ENCODE measurements around the gene CAPN5. TPM values are rescaled to one million over a fixed set of nuclear protein-coding genes. Genes with fewer than 3 reads are reported as not detected.

CAPN5 gene
- total RNA-seq, 2 experiments from 2014 or later: 5.1 to 6.9 TPM

DNA sequence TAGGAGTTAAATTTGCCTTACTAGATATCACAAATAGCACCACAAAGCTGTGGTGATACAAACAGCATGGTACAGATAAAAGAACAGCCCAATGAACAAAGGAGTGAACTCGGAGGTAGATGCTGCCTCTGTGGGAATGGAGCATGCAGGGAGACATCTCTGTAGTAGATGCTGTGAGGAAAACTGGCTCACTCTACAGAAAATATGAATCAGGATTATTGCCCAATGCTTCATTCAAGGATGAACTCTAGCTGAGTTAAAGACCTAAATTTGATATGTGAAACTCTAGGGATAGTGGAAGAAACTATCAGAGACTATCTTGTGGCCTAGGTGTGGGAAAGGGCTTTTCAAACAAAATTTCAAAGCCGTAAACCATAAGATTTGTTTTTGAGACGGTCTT, 15.3 kb upstream of the CAPN5 start:
- ATAC-seq (ENCODE audit: poor library complexity): no peak
- CTCF ChIA-PET: interaction anchor here (1.2 to 1.6 kb wide), 2 partner anchors 16 to 40 kb away, joined by 4 read pairs; partner anchors contain the start of gene CAPN5
- H3K36me3 Mint-ChIP-seq (ENCODE audit: low read depth): no peaks in the 10 kb centered on the region

GRCh38 chr11:77052518-77052917, 14.3 kb upstream of the CAPN5 start:
- ChIA-PET CTCF (no interaction called here), POLR2A (no interaction called here)
- no peak overlapping the region for H3K4me3 Mint-ChIP-seq
- Histone ChIP-seq H3K9me3 (ENCODE audit: control insufficient read depth in 1 of 2, insufficient read depth in 1 of 2, low read length in 2 of 2) (peaks cover 8 to 19% of the 10 kb centered on the region in 2 experiments), H3K36me3 (ENCODE audit: insufficient read depth, low read length) (no peaks in the 10 kb centered on the region), H3K27me3 (ENCODE audit: control insufficient read depth in 1 of 2, insufficient read depth in 2 of 2, low read length in 2 of 2) (no peaks in the 10 kb centered on the region), H3K4me3 (ENCODE audit: low read length) (no peak overlapping the region), H3K27ac (ENCODE audit: low read depth in 1 of 2, low read length in 2 of 2) (no peak overlapping the region), H3K4me1 (ENCODE audit: insufficient read depth, low read length) (no peaks in the 10 kb centered on the region)
- no peak for DNase-seq
- intact Hi-C loops (cut with DNase I, micrococcal nuclease): no loop called here
- H3K4me1 Mint-ChIP-seq (ENCODE audit: low read depth): no peaks in the 10 kb centered on the region
- ATAC-seq (ENCODE audit: poor library complexity): no peak
- no peak for TF ChIP-seq CTCF (IDR thresholded peaks at IDR 0.05)
- no peak overlapping the region for H3K27ac Mint-ChIP-seq
- no peaks in the 10 kb centered on the region for H3K36me3 Mint-ChIP-seq (ENCODE audit: low read depth)
- peaks cover 3% of the 10 kb centered on the region for H3K9me3 Mint-ChIP-seq
- H3K27me3 Mint-ChIP-seq: no peaks in the 10 kb centered on the region

More for the DNA sequence above, 15.3 kb upstream of the CAPN5 start:
- Mint-ChIP-seq H3K4me3 (no peak overlapping the region), H3K27me3 (no peaks in the 10 kb centered on the region), H3K4me1 (ENCODE audit: low read depth) (peaks cover 6% of the 10 kb centered on the region), H3K27ac (no peak overlapping the region), H3K9me3 (no peaks in the 10 kb centered on the region)
- H3K27me3 ChIP-seq (ENCODE audit: control insufficient read depth in 1 of 2, insufficient read depth in 2 of 2, low read length in 2 of 2): no peaks in the 10 kb centered on the region
- no peak for TF ChIP-seq CTCF (IDR thresholded peaks at IDR 0.05)
- peaks cover 4% of the 10 kb centered on the region for H3K4me1 ChIP-seq (ENCODE audit: insufficient read depth, low read length)
- POLR2A ChIA-PET: no interaction called here
- H3K27ac ChIP-seq (ENCODE audit: low read depth in 1 of 2, low read length in 2 of 2): no peak overlapping the region
- H3K4me3 ChIP-seq (ENCODE audit: low read length): no peak overlapping the region
- DNase-seq: no peak
- H3K36me3 ChIP-seq (ENCODE audit: insufficient read depth, low read length): no peaks in the 10 kb centered on the region
- peaks cover 8 to 11% of the 10 kb centered on the region in 2 experiments for H3K9me3 ChIP-seq (ENCODE audit: control insufficient read depth in 1 of 2, insufficient read depth in 1 of 2, low read length in 2 of 2)
- intact Hi-C loops (cut with DNase I, micrococcal nuclease): no loop called here

- H3K4me1 ChIP-seq (ENCODE audit: insufficient read depth, low read length): no peaks in the 10 kb centered on the region
- H3K4me3 Mint-ChIP-seq: no peak overlapping the region
- H3K9me3 Mint-ChIP-seq: peaks cover 3% of the 10 kb centered on the region
- H3K27ac ChIP-seq (ENCODE audit: low read depth in 1 of 2, low read length in 2 of 2): no peak overlapping the region
- H3K27me3 ChIP-seq (ENCODE audit: control insufficient read depth in 1 of 2, insufficient read depth in 2 of 2, low read length in 2 of 2): no peaks in the 10 kb centered on the region
- ChIA-PET CTCF (interaction anchor here (1.1 kb wide), 1 partner anchor 38 kb away, joined by 4 read pairs; no protein-coding TSS in a partner anchor), POLR2A (no interaction called here)
- no peak for TF ChIP-seq CTCF (IDR thresholded peaks at IDR 0.05)
- H3K36me3 ChIP-seq (ENCODE audit: insufficient read depth, low read length): no peaks in the 10 kb centered on the region
- no peaks in the 10 kb centered on the region for H3K27me3 Mint-ChIP-seq
- H3K4me3 ChIP-seq (ENCODE audit: low read length): no peak overlapping the region
- DNase-seq (no peak), ATAC-seq (ENCODE audit: poor library complexity) (no peak)
- H3K9me3 ChIP-seq (ENCODE audit: control insufficient read depth in 1 of 2, insufficient read depth in 1 of 2, low read length in 2 of 2): peaks cover 8 to 25% of the 10 kb centered on the region in 2 experiments
- H3K27ac Mint-ChIP-seq: no peak overlapping the region
- no peaks in the 10 kb centered on the region for H3K36me3 Mint-ChIP-seq (ENCODE audit: low read depth)
- no peaks in the 10 kb centered on the region for H3K4me1 Mint-ChIP-seq (ENCODE audit: low read depth)
- intact Hi-C loops (cut with DNase I, micrococcal nuclease): no loop called here
Observed at GRCh38 chr11:77053217-77054015, 13.4 kb upstream of the CAPN5 start.
